GM19438 (cell line): ENCODE results near the gene RAI1.

Source experiments
- ATAC-seq: cut with Tn5 transposase; IDR thresholded peaks from one replicate; pipeline ENCODE4 v1.9.1; 2021; ENCODE audit warnings: low read depth; ENCODE audit not compliant: unreplicated experiment

Gene RAI1

DNA sequence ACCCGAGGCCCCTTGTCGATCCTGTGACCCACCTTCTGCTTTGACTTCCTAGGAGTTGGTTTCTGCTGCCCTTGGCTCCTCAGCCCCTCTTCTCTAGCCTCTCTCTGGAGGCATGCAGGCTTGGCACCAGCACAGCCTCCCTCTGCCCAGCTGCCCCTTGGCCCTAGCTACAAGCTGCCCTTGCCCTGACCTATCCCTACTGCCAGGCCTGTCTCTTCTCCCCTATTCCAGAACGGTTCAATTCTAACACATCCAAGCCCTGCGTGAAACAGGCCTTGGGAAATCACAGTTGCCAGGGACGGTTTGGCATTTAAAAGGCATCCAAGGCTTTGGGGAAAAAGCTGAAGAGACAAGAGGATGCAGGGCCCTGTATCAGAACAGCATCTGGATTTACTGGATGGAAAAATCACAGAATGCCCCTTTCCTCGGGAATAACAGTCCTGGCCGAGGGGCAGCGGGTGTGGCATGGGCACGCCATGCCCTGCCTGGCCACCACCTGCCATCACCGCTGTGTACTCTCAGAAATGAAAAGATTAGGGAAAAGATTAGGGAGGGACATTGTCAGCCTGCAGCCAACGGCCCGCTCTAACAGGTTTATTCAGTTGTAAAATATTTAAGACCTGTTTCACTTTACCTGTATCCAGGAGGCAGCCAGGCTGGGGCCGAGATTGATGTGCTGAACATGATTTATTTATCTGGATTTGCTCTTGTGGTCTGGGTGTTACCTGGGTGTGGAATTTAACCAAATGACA lies 15.8 kb downstream of the RAI1 start:
- ATAC-seq: no peak

DNA sequence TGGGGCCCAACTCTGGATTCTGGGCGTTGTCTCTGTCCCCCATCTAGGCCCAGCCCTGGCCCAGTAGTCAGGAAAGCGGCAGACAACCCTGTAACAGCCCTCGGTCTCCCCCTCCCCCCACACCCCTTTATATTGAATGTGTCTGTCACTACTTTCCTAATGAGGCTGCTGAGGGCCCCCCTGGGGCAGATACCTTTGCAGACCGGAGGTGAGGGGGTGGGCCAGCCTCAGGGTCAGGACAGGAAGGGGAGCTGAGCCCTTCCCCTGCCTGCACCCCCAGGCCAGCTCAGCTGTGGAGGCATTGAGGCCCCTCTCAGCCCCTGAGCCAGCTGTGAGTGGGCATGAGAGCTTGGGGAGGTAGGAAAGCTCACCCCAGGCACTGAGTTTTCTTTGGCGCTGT lies 17.1 kb downstream of the RAI1 start:
- ATAC-seq: no peak

DNA sequence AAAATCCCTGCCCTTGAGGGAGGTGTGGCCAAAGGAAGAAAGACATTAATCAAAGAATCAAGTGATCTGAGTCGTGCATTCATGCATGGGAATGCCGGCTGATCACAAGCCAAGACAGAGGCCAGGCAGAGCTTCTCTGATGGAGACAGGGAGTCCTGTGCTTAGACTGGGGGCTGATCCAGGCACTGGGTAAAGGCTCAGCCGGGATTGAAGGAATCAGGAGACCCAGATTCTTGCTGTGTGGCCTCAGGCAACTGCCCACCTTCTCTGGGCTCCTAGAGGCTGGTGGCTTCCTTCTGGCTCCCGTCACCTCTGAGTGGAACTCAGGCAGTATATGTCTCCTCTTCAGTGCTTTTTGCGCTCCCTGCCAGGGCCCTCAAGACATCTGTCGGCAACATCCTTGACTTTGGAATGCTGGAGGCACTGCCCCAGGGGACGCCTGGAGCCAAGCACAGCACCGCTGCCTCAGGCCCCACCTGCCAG lies 17.7 kb downstream of the RAI1 start:
- ATAC-seq: no peak

- no peak for ATAC-seq
Observed at GRCh38 chr17:17699491-17699890, 18.2 kb downstream of the RAI1 start.

- ATAC-seq: no peak
Observed at GRCh38 chr17:17700251-17700969, 19.2 kb downstream of the RAI1 start.

DNA sequence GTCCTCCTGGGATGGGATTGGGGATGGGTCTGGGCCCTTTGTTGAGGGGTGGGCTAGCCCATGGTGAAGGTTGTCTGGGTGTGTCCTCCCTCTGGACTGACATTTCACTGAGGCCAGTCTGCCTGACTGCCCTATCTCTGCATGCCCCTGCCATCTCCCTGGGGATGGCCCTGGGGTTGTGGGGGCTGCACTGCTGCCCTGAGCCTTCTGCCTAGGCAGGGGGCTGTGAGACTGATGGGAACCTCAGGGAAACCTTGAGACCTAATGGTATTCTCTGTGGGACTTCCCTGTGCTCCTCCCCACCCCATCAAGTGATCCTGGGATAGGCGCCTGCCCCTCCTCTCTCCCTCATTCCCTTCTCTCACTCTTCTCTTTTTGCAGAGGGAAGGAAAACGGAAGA lies 19.9 kb downstream of the RAI1 start:
- no peak for ATAC-seq

DNA sequence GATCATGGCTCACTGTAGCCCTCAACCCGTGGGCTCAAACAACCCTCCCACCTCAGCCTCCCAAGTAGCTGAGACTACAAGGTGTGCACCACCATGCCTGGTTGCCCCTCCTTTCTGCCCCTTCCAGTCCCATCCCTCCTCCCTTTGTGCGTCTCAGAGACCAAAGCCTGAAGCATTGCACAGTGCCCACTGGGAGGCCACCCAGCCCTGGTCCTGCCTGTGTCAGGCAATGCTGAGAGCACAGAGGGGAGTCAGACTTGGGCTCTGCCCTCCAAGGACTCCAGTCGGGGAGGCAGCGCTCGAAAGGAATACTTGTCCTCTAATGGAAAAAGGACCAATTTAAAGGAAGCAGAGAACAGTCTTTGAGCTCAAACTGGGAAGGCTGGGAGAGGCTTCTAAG lies 20.4 kb downstream of the RAI1 start:
- ATAC-seq: no peak

GRCh38 chr17:17702449-17703139 lies 21.3 kb downstream of the RAI1 start:
- no peak for ATAC-seq

- ATAC-seq: no peak
Observed at GRCh38 chr17:17703140-17703919, 22.1 kb downstream of the RAI1 start.

GRCh38 chr17:17704931-17705330 lies 23.7 kb downstream of the RAI1 start:
- no peak for ATAC-seq

DNA sequence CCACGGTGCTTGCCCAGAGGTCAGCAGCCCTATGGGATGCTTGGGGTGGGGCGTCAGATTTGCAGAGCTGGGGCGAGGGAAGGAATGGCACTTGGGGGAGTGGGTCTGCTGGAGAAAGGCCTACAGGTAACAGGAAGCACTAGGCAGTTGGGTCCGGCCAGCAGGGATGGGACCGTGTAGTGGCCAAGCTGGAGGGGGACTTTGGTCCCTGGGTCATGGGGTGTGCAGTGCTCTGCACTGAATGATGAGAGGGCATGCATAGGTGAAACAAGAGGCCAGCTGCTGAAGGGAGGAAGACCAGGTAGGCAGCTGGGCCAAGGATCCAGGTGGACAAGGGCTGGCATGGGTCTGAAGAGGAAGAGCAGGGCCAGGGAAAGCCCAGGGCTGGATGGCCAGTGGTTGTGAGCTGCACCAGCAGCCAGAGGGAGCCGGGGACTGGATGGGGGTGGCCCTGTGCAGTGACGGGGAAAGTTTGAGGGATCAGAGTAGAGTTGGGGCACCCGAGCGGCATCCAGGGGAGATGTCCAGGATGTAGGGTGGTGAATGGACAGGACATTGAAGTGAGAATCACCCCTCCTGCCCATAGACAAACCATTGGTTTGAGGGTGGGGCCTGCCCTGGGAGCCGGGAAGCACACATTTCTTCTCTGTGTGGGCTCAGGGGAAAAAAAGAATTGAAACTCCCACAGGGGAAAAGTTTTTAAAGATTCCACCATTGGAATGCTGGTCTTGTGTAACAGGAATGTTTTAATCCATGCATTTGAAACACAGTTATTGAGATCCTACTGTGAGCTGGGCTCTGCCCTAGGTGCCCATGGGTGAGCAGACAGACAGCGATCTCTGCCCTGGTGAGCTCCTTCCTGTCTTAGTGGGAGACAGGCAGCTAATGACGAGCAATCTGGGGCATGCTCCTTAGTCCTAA lies 25.1 kb downstream of the RAI1 start:
- no peak for ATAC-seq

DNA sequence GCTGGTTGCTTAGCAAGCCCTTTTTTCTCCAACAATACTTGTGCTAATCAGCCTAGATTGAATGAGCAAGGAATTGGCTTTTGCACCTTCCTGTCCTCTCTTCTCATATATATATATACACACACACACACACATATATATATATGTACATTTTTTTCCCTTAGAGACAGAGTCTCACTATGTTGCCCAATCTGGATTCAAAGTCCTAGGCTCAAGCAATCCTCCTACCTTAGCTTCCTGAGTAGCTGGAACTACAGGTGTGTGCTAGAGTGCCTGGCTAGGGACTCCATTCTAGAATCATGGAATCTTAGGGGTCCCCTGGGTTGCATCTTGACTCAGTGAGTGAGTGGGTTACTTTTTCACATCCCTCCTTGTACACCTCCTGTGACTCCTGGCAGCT lies 27.0 kb downstream of the RAI1 start:
- ATAC-seq: no peak

- ATAC-seq: no peak
Observed at GRCh38 chr17:17708816-17709215, 27.6 kb downstream of the RAI1 start.

- no peak for ATAC-seq
Observed at GRCh38 chr17:17709815-17710321, 28.6 kb downstream of the RAI1 start.

DNA sequence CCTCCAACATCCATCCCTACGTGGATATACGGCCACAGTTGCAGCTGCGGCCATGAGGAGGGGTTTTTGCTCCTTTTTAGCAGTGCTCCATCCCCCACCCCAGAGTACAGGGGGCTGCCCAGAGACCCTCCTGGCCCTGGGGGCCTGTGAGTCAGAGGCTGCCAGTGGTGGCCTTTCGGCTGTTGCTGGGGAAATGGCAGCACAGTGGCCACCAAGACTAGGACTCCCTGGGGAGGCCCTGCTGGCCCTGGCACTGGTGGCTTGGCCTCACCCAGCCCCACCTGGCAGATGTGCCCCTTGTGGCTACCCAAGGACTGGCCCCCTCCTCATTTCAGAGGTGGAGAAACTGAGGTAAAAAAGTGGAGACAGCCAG lies 29.1 kb downstream of the RAI1 start:
- ATAC-seq: no peak

DNA sequence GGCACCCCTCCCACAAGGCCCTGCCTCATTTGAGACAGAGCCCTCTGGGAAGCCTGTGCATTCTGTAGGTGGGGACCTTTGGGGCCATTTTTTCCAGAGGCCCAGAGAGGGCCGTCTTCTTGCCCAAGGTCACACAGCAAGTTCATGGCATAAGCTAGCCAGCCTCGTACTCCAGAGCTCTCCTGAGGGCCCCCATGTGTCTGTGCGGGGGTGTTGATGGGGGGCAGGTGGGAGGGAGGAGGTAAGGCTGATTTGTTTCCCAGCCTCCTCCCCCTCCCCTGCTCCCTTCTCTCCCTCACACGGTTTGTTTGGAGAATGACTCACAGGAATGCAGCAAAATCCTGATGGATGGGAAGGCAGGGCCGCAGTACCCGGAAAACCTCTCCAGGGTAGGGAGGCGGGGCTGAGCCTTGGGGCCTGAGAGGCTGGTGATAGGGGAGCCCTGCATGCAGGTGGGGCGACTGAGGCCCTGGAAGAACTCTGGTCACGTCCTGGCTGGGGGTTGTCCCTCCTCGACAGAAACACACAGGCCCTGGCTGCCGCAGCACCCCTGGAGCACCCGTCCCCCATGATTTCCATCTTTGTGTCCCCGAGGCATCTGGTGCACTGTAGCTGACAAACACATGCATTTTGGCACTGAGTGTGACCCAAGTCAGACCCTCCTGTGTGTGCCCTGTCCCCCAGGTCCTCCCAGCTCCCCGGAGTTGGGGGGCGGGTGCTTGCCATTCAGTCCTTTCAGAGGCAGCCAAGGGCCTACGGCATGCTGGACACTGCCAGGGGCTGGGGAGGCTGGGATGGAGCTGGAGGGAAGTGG lies 29.7 kb downstream of the RAI1 start:
- ATAC-seq: no peak

- ATAC-seq: no peak
Observed at GRCh38 chr17:17711641-17712162, 30.4 kb downstream of the RAI1 start.

- ATAC-seq: peak; percentile 90
Observed at GRCh38 chr17:17712268-17712924, 31.1 kb downstream of the RAI1 start.
